Stimulated activated CD4-positive, alpha-beta T cell treated with anti-CD3 and anti-CD28 coated beads, Interleukin-15, amount 100 ng/mL, for 1 hour (primary cell): Measurements from ENCODE around the gene STIL.
"Not testable (repeated sequence)": the region's sequence is repeated elsewhere in the genome, so short reads cannot be mapped to it uniquely, and the experiment has no call there.

Experiments used
- DNase-seq, 2 donors: peaks; one replicate each; pipeline ENCODE4 v3.0.0-alpha.2; 2020; ENCODE audit warnings: low read depth in 1 of 2, low spot score in 1 of 2

The STIL gene

GRCh38 chr1:47223174-47223920 lies 90.6 kb downstream of the STIL start:
- no peak for DNase-seq

GRCh38 chr1:47222476-47222875 lies 91.5 kb downstream of the STIL start:
- DNase-seq: no peak

GRCh38 chr1:47219590-47220220 lies 94.2 kb downstream of the STIL start:
- DNase-seq: no peak

GRCh38 chr1:47219001-47219400 lies 94.9 kb downstream of the STIL start:
- no peak for DNase-seq

- DNase-seq: no peak
These were observed 97.5 kb downstream of the STIL start for GRCh38 chr1:47216278-47217059.

GRCh38 chr1:47215713-47216112 lies 98.2 kb downstream of the STIL start:
- no peak for DNase-seq

GRCh38 chr1:47214549-47214948 lies 99.4 kb downstream of the STIL start:
- DNase-seq: no peak

GRCh38 chr1:47213230-47213963 lies 100.5 kb downstream of the STIL start:
- DNase-seq: no peak

GRCh38 chr1:47212636-47213229 lies 101.2 kb downstream of the STIL start:
- DNase-seq: no peak

GRCh38 chr1:47211796-47212269 lies 102.1 kb downstream of the STIL start:
- DNase-seq: no peak

GRCh38 chr1:47210666-47211065 lies 103.3 kb downstream of the STIL start:
- no peak for DNase-seq

GRCh38 chr1:47209725-47210325 lies 104.1 kb downstream of the STIL start:
- DNase-seq: no peak

GRCh38 chr1:47209091-47209490 lies 104.9 kb downstream of the STIL start:
- no peak for DNase-seq

GRCh38 chr1:47208374-47208850 lies 105.5 kb downstream of the STIL start:
- no peak for DNase-seq

GRCh38 chr1:47207803-47208373 lies 106.1 kb downstream of the STIL start:
- DNase-seq: no peak

GRCh38 chr1:47205918-47206317 lies 108.0 kb downstream of the STIL start:
- DNase-seq: no peak

GRCh38 chr1:47203504-47203903 lies 110.4 kb downstream of the STIL start:
- DNase-seq: not testable (repeated sequence)

GRCh38 chr1:47201179-47201578 lies 112.8 kb downstream of the STIL start:
- no peak for DNase-seq
